AG04450 (cell line): ENCODE results near the gene HMGB3. TPM values are rescaled to one million over a fixed set of nuclear protein-coding genes. Genes with fewer than 3 reads are reported as not detected.
A peak's percentile ranks its signal among the peaks of the same experiment; 100 is the strongest.

Experiments
- CTCF ChIA-PET: fragments of 300-600, 350-600 bp; formaldehyde crosslinking; extraction: SDS; loops from one replicate; lab custom pipeline; 2022; ENCODE audit warnings: antibody characterized with exemption, inconsistent platforms; lab: Charles Lee
- POLR2A ChIA-PET: fragments of 350-600 bp; formaldehyde crosslinking; extraction: SDS; loops from one replicate; lab custom pipeline; 2021; ENCODE audit warnings: antibody characterized with exemption, inconsistent platforms; lab: Yijun Ruan, JAX
- DNase-seq: peaks from one replicate; pipeline ENCODE4 v3.0.0-alpha.2; 2011; ENCODE audit warnings: low read depth, low spot score
- H3K27ac ChIP-seq: one replicate; pipeline ENCODE4 v1.5.1; 2012; ENCODE audit warnings: low read depth, low read length, control low read depth
- H3K27me3 ChIP-seq: one replicate; pipeline ENCODE4 v1.6.0; 2012; ENCODE audit warnings: low read length; ENCODE audit not compliant: control insufficient read depth, insufficient read depth
- H3K4me3 ChIP-seq: 2 replicates; pipeline ENCODE4 v1.5.1; 2011; ENCODE audit warnings: mild to moderate bottlenecking, low read depth, low read length, control low read depth
- H3K9me3 ChIP-seq: 2 replicates; pipeline ENCODE4 v1.5.1; 2012; ENCODE audit warnings: low read length; ENCODE audit not compliant: control insufficient read depth, insufficient read depth
- polyA plus RNA-seq: library from polyadenylated mRNA; depleted of rRNA; stranded (reverse); fragments of >200 nt; gene quantifications from 2 replicates; pipeline ENCODE4 v1.2.3, GENCODE V29; 2011; rRNA removed
- small RNA-seq: library from RNA; depleted of rRNA; stranded (forward); fragments of <200 nt; gene quantifications from one replicate; pipeline ENCODE3, GENCODE V24; 2012; ENCODE audit warnings: low read depth; ENCODE audit not compliant: insufficient read length
- TF ChIP-seq, protein P1 (sequence below): IDR thresholded peaks from 2 replicates; pipeline ENCODE4 v1.5.1; 2011; ENCODE audit warnings: low read depth, low read length, control low read depth, inconsistent platforms

The HMGB3 gene
- polyA plus RNA-seq, 1 experiment, result 21.1 TPM

DNA sequence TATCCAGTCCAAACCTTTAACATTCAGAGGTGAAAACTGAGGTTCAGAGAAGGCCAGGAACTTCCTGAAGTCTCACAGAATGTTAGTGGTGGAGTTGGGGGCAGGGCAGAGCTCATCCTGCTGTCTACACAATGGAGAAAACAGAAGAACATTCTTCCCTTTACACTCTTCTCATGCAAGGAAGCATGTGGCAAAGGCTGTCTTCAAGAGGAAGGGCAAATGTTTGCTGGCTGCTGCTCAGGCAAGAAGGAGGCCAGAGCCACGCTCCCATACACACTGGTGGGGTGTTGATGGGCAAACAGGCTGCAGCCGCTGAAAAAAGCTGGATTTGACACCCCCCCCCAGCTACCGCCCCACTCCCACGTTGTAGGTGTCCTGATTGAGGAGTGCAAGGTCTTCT lies 32.5 kb downstream of the HMGB3 start:
- Histone ChIP-seq H3K27ac (no peak overlapping the region), H3K27me3 (no peaks in the 10 kb centered on the region), H3K4me3 (no peak overlapping the region), H3K9me3 (no peaks in the 10 kb centered on the region)
- TF ChIP-seq, protein P1, sequence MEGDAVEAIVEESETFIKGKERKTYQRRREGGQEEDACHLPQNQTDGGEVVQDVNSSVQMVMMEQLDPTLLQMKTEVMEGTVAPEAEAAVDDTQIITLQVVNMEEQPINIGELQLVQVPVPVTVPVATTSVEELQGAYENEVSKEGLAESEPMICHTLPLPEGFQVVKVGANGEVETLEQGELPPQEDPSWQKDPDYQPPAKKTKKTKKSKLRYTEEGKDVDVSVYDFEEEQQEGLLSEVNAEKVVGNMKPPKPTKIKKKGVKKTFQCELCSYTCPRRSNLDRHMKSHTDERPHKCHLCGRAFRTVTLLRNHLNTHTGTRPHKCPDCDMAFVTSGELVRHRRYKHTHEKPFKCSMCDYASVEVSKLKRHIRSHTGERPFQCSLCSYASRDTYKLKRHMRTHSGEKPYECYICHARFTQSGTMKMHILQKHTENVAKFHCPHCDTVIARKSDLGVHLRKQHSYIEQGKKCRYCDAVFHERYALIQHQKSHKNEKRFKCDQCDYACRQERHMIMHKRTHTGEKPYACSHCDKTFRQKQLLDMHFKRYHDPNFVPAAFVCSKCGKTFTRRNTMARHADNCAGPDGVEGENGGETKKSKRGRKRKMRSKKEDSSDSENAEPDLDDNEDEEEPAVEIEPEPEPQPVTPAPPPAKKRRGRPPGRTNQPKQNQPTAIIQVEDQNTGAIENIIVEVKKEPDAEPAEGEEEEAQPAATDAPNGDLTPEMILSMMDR, result no peak
- no peak for DNase-seq
- ChIA-PET POLR2A (no interaction called here), CTCF (no interaction called here)

DNA sequence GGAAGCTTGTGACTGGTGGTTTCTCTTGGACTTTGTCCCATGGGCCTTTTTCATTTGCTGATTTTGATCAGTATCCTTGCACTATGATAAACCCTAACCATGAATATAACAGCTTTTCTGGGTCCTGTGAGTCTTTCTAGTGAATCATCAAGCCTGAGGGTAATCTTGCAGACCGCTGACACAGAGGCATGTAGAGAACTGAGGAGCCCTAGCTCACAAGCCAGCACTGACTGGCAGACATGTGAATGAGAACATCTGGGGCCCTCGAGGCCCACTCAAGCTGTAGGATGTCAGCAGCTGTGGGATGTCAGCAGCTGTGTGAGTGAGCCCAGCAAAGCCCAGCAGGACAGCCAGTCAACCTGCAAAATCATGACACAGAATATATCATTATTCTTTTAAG lies 36.7 kb downstream of the HMGB3 start:
- TF ChIP-seq, protein P1, result no peak
- ChIA-PET POLR2A (interaction anchor here (0.5 kb wide), 1 partner anchor 259 kb away, joined by 3 read pairs; no protein-coding TSS in a partner anchor), CTCF (interaction anchor here (2.1 kb wide), 1 partner anchor 248 kb away, joined by 5 read pairs; no protein-coding TSS in a partner anchor)
- Histone ChIP-seq H3K27me3 (no peaks in the 10 kb centered on the region), H3K27ac (no peak overlapping the region), H3K4me3 (no peak overlapping the region), H3K9me3 (no peaks in the 10 kb centered on the region)
- DNase-seq, result peak; percentile 18

DNA sequence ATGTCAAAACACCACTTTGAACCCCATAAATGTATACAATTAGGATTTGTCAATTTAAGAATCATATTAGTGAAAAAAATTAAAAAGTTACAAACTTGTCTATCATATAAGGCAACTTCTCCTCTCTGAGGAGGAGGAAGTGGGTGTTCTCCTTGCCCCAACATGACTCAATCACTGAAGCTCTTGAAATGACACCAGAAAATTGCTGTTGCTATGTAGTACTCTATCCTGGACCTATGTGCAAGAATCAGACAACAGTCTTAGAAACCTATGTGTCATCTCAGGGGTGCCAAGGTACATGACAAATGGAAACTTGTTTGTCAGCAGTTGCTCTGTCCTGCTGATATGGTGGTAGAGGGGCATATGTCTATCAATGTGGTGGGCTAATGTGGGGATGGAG lies 47.7 kb downstream of the HMGB3 start:
- H3K9me3 ChIP-seq, result no peaks in the 10 kb centered on the region
- DNase-seq, result no peak
- H3K4me3 ChIP-seq, result no peak overlapping the region
- H3K27me3 ChIP-seq, result no peaks in the 10 kb centered on the region
- H3K27ac ChIP-seq, result no peak overlapping the region
- CTCF ChIA-PET, result no interaction called here
- POLR2A ChIA-PET, result no interaction called here
- TF ChIP-seq, protein P1, result no peak

DNA sequence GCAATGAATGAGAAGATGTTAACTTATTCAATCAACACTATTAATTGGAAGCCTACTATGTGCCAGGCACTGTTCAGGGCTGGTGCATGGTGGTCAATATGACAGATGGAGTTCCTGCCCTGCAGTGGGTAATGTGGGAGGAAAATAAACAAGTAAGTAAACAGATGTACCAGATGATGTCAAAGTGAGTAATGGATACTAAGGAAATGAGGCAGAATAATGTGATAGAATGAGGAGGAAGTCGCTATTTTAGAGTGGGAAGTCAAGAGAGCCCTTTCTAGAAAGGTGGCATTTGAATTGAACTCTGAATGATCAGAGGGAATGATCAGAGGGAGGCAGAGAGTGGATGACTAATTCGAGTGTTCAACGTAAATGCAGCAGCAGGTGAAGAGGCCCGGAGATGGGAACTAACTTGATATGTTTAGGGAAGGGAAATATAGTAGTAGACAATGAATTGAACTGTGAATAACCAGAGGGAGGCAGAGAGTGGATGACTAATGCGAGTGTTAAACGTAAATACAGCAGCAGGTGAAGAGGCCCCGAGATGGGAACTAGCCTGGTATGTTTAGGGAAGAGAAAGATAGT lies 48.3 kb downstream of the HMGB3 start:
- ChIA-PET POLR2A (no interaction called here), CTCF (no interaction called here)

DNA sequence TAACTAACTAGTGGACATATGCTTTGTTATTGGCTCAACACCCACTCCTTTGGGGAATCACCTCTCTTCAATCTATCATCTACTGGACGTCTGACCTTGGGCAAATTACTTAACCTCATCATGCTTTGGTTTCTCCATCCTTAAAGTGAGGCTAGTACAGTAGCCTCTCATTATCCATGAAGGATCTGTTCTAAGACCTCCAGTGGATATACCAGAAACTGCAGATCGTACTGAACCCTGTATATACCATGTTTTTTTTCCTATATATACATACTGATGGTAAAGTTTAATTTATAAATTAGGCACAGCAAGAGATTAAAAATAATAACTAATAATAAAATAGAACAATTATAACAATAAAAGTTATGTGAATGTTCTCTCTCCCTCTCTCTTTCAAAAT lies 56.2 kb downstream of the HMGB3 start:
- CTCF ChIA-PET, result no interaction called here
- POLR2A ChIA-PET, result no interaction called here
- Histone ChIP-seq H3K27ac (no peak overlapping the region), H3K9me3 (no peaks in the 10 kb centered on the region), H3K4me3 (no peak overlapping the region), H3K27me3 (no peaks in the 10 kb centered on the region)
- TF ChIP-seq, protein P1, result no peak
- no peak for DNase-seq

More for the DNA sequence above, 48.3 kb downstream of the HMGB3 start:
- no peak for DNase-seq
- H3K4me3 ChIP-seq, result no peak overlapping the region
- no peaks in the 10 kb centered on the region for H3K27me3 ChIP-seq
- no peak overlapping the region for H3K27ac ChIP-seq
- no peaks in the 10 kb centered on the region for H3K9me3 ChIP-seq
- TF ChIP-seq, protein P1, result no peak

Small RNA genes lying within 50 kb of the gene (small RNA-seq; reads per million reads assigned to genes)
- gene RNA5SP525, result not detected
- not detected for gene RNU6-383P
- not detected for gene RPL12P50

Other genes with a start within 250 kb of the HMGB3 start
- gene CD99L2, start 84.7 kb upstream of the HMGB3 start, polyA plus RNA-seq, result 52.4 and 55.4 TPM in 2 replicates
- gene GPR50, start 193.2 kb downstream of the HMGB3 start, polyA plus RNA-seq, result not detected in 2 replicates